GM10266 (cell line): ENCODE measurements around the gene INTS6L.
"Not testable (repeated sequence)": the region's sequence is repeated elsewhere in the genome, so short reads cannot be mapped to it uniquely, and the experiment has no call there.

ENCODE experiments used
- DNase-seq: peaks from one replicate; pipeline ENCODE4 v3.0.0; 2012; ENCODE audit errors: extremely low spot score
- TF ChIP-seq, protein P1 (sequence below): IDR thresholded peaks from 2 replicates; pipeline ENCODE4 v1.5.1; 2012; ENCODE audit warnings: mild to moderate bottlenecking, low read depth; ENCODE audit not compliant: control insufficient read depth, insufficient read depth; ENCODE audit errors: missing control alignments

Gene INTS6L

DNA sequence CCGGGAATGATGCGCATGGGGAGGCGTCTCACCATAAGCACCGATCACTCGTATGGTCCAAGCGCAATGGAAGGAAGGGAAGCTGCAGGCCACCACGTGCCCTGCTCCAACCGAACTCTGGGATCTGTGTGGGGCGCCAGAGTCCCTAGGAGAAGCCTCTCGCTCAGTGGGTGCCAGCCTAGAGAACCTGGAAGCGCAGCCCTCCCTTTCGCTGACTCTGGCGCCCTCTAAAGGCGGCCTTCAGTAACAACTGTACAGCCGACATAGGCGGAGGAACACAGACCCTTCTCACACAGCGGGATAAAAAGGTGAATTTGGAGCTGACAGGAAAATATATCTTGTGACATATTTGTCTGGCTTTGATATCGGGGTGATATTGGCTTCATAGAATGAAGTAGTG, 76.0 kb downstream of the INTS6L start:
- TF ChIP-seq, protein P1, sequence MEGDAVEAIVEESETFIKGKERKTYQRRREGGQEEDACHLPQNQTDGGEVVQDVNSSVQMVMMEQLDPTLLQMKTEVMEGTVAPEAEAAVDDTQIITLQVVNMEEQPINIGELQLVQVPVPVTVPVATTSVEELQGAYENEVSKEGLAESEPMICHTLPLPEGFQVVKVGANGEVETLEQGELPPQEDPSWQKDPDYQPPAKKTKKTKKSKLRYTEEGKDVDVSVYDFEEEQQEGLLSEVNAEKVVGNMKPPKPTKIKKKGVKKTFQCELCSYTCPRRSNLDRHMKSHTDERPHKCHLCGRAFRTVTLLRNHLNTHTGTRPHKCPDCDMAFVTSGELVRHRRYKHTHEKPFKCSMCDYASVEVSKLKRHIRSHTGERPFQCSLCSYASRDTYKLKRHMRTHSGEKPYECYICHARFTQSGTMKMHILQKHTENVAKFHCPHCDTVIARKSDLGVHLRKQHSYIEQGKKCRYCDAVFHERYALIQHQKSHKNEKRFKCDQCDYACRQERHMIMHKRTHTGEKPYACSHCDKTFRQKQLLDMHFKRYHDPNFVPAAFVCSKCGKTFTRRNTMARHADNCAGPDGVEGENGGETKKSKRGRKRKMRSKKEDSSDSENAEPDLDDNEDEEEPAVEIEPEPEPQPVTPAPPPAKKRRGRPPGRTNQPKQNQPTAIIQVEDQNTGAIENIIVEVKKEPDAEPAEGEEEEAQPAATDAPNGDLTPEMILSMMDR: peak; percentile 51

DNA sequence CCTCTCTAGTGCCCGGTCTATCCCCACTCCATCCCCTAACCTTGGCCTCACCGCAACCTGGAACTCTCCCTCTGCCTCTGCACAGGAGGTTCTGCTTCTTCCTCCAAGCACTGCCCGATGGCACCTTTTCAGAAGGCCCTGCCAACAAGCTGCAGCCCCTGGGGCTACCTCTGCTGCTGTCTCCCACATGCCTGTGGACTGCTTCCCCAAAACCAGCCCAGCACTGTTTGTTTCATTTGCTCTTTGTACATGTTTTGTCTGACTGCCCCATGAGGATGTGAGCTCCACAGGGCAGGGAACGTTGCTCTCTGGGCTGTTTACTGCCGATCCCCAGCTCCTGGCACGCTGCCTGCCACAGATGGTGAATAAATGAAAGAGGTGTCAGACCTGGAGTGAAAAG, 85.4 kb downstream of the INTS6L start:
- no peak for DNase-seq
- TF ChIP-seq, protein P1: no peak

More for the DNA sequence above, 76.0 kb downstream of the INTS6L start:
- peak; percentile 10 for DNase-seq

DNA sequence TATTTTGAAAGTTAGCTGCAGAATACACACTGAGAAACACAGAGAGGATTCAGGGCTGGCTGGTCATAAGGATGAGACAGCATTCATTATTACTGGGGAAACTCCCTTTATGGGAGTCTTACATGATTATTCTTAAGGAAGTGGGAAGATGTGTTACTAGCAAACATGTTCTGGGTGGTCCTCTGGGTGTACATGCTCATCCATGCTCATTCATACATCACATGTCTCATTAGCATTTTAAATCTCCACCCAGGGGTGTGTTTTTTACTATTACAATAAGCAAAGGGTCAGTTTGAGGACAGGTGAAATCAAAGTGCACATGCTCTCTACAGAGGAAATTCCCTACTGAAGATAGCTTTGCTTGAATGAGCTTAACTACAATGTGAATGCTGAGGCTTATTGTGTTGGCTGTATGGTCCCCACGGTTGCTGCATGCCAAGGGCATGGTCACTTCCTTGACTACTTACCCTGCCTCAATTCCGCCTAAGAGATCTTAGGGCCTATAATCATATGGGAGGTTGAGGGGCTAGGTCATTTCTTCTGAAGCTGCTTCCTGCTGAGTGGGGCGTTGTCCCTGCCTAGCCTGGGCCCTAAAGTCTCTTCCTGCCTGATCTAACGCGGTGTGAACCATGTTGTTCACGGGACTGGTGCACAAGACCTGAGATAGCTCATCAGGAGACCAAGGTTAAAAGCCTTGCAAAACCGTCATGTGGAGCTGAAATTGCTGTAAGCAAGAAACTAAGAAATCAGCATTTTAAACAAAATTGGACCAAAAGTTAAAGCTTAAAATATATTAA, 104.1 kb downstream of the INTS6L start:
- DNase-seq: not testable (repeated sequence)

DNA sequence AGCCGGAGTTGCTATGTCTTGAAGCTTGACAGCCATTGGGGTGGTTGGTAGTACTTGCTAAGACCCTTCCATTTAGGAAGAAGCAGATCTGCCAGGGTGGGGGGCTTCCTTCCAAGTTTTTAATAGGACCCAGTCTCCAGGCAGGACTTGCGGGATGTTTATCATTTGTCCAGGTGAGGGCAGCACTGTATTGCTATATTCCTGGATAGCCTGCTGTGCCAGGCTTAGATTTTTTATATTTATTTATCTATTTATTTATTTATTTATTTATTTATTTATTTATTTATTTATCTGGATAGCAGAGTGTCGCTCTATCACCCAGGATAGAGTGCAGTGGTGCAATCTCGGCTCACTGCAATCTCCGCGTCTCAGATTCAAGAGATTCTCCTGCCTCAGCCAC, 105.5 kb downstream of the INTS6L start:
- TF ChIP-seq, protein P1: no peak
- no peak for DNase-seq

DNA sequence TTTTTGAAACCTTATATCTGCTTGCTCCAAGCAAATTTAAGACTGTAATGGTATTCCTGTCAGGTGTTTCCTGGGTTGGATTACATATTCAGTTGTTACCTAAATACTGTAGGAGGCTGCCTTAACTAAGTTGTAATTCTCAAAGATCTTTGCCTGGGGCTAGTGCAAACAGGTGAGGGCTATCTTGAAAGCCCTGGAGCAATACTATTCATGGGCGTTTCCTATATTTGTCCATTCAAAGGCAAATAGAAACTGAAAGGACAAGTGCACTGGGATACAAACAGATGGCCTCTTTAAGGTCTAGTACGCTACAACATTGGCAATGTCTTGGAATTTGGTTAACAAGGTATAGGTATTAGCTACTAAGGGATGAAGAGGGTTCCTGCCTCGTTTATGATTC, 108.9 kb downstream of the INTS6L start:
- DNase-seq: no peak
- TF ChIP-seq, protein P1: no peak
